Measurements from ENCODE around the gene STIMATE. TPM values are rescaled to one million over a fixed set of nuclear protein-coding genes. Genes with fewer than 3 reads are reported as not detected.

Gene STIMATE
- total and polyA plus RNA-seq, 4 donors, result 14.0 to 24.4 (median 20.9) TPM

GRCh38 chr3:52796411-52796810 is 100.9 kb downstream of the STIMATE start:
- DNase-seq (ENCODE audit: low spot score), result no peak
- peaks cover 29 to 79% (median 68%) of the 10 kb centered on the region in 4 donors for H3K4me1 ChIP-seq (ENCODE audit: control insufficient read depth in 4 of 4, insufficient read depth in 4 of 4, low read length in 3 of 4)
- WGBS, result 92% methylated on average over 9 of the region's 9 CpGs
- H3K27ac ChIP-seq (ENCODE audit: low read depth in 1 of 2, low read length in 2 of 2), result peak overlapping the region; percentile 77 to 97
- TF ChIP-seq ZBTB33 (IDR thresholded peaks at IDR 0.05), result no peak
- no peak for TF ChIP-seq RXRA (IDR thresholded peaks at IDR 0.05)
- no peak for TF ChIP-seq HNF4A (conservative IDR thresholded peaks at IDR 0.05)
- no peak for TF ChIP-seq EGR1 (IDR thresholded peaks at IDR 0.05; ENCODE audit: low read depth in 2 of 2)
- no peak for TF ChIP-seq CTCF (IDR thresholded peaks at IDR 0.05; ENCODE audit: low read depth, low read length, missing input control)
- no peak for TF ChIP-seq JUND (IDR thresholded peaks at IDR 0.05)
- no peak for TF ChIP-seq MAX (IDR thresholded peaks at IDR 0.05)
- TF ChIP-seq NR2F2 (IDR thresholded peaks at IDR 0.05), result no peak
- TF ChIP-seq FOXA2 (IDR thresholded peaks at IDR 0.05), result no peak
- no peak for TF ChIP-seq SP1 (IDR thresholded peaks at IDR 0.05)
- TF ChIP-seq ATF3 (IDR thresholded peaks at IDR 0.05), result no peak
- TF ChIP-seq GABPA (IDR thresholded peaks at IDR 0.05 in 1 of 2, conservative IDR thresholded peaks at IDR 0.05 in 1 of 2), result no peak
- no peak for TF ChIP-seq HNF4G (IDR thresholded peaks at IDR 0.05)
- no peak for TF ChIP-seq YY1 (IDR thresholded peaks at IDR 0.05)
- TF ChIP-seq RAD21 (IDR thresholded peaks at IDR 0.05), result no peak
- no peak for TF ChIP-seq REST (IDR thresholded peaks at IDR 0.05)
- TF ChIP-seq FOXA1 (IDR thresholded peaks at IDR 0.05), result no peak
- TF ChIP-seq TAF1 (conservative IDR thresholded peaks at IDR 0.05), result no peak
- peak overlapping the region; percentile 50 to 68 (median 52) for H3K4me3 ChIP-seq (ENCODE audit: low read depth in 1 of 3, low read length in 3 of 3)
- H3K9ac ChIP-seq (ENCODE audit: low read depth in 1 of 2, low read length in 2 of 2), result no peak overlapping the region
- H3K9me3 ChIP-seq (ENCODE audit: control insufficient read depth in 4 of 4, low read length in 3 of 4), result no peaks in the 10 kb centered on the region
- peaks cover 10 to 51% (median 42%) of the 10 kb centered on the region in 4 donors for H3K36me3 ChIP-seq (ENCODE audit: control insufficient read depth in 4 of 4, insufficient read depth in 3 of 4, low read depth in 1 of 4, low read length in 3 of 4)
- no peaks in the 10 kb centered on the region for H3K27me3 ChIP-seq (ENCODE audit: control insufficient read depth in 4 of 4, insufficient read depth in 4 of 4, low read length in 3 of 4)
